ENCODE data around the gene C4orf46. TPM values are rescaled to one million over a fixed set of nuclear protein-coding genes. Genes with fewer than 3 reads are reported as not detected.

The C4orf46 gene
- polyA plus RNA-seq (13.5 and 22.9 TPM in 2 replicates), polyA minus RNA-seq (29.9 and 30.8 TPM in 2 replicates)

- Histone ChIP-seq H3K4me3 (ENCODE audit: low read length) (peak within 1 kb of the TSS; percentile 85), H3K79me2 (replicated peaks; ENCODE audit: insufficient read depth, low read length) (peaks cover 43% of the 10 kb centered on the region), H3K4me2 (ENCODE audit: low read length) (peak within 1 kb of the TSS; percentile 74), H3K9me2 (ENCODE audit: insufficient read depth, low read length) (no peaks in the 10 kb centered on the region), H3K9me3 (ENCODE audit: low read length) (no peaks in the 10 kb centered on the region), H3K27ac (ENCODE audit: low read length) (peak within 1 kb of the TSS; percentile 85), H2AFZ (ENCODE audit: low read depth, low read length) (peak within 1 kb of the TSS; percentile 81), H4K20me1 (ENCODE audit: insufficient read depth) (no peaks in the 10 kb centered on the region), H3K27me3 (ENCODE audit: insufficient read depth, low read depth, low read length) (no peaks in the 10 kb centered on the region), H3K36me3 (ENCODE audit: insufficient read depth, low read length) (no peaks in the 10 kb centered on the region), H3F3A (ENCODE audit: insufficient read depth, low read length, poor library complexity, severe bottlenecking) (no peaks in the 10 kb centered on the region), H3K9ac (ENCODE audit: low read length) (peak within 1 kb of the TSS; percentile 83)
- TF ChIP-seq, protein P1, sequence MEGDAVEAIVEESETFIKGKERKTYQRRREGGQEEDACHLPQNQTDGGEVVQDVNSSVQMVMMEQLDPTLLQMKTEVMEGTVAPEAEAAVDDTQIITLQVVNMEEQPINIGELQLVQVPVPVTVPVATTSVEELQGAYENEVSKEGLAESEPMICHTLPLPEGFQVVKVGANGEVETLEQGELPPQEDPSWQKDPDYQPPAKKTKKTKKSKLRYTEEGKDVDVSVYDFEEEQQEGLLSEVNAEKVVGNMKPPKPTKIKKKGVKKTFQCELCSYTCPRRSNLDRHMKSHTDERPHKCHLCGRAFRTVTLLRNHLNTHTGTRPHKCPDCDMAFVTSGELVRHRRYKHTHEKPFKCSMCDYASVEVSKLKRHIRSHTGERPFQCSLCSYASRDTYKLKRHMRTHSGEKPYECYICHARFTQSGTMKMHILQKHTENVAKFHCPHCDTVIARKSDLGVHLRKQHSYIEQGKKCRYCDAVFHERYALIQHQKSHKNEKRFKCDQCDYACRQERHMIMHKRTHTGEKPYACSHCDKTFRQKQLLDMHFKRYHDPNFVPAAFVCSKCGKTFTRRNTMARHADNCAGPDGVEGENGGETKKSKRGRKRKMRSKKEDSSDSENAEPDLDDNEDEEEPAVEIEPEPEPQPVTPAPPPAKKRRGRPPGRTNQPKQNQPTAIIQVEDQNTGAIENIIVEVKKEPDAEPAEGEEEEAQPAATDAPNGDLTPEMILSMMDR (IDR thresholded peaks at IDR 0.05; ENCODE audit: poor library complexity, severe bottlenecking), result no peak
- TF ChIP-seq SMC3 (conservative IDR thresholded peaks at IDR 0.05; ENCODE audit: poor library complexity) (no peak), POLR2AphosphoS5 (IDR thresholded peaks at IDR 0.05) (no peak), EZH2 (IDR thresholded peaks at IDR 0.05; ENCODE audit: borderline replicate concordance, insufficient read depth, low read length, poor library complexity, severe bottlenecking) (no peak), MXI1 (conservative IDR thresholded peaks at IDR 0.05; ENCODE audit: poor library complexity, severe bottlenecking) (peak; percentile 77), RAD21 (conservative IDR thresholded peaks at IDR 0.05) (no peak)
- TF ChIP-seq, protein P2, sequence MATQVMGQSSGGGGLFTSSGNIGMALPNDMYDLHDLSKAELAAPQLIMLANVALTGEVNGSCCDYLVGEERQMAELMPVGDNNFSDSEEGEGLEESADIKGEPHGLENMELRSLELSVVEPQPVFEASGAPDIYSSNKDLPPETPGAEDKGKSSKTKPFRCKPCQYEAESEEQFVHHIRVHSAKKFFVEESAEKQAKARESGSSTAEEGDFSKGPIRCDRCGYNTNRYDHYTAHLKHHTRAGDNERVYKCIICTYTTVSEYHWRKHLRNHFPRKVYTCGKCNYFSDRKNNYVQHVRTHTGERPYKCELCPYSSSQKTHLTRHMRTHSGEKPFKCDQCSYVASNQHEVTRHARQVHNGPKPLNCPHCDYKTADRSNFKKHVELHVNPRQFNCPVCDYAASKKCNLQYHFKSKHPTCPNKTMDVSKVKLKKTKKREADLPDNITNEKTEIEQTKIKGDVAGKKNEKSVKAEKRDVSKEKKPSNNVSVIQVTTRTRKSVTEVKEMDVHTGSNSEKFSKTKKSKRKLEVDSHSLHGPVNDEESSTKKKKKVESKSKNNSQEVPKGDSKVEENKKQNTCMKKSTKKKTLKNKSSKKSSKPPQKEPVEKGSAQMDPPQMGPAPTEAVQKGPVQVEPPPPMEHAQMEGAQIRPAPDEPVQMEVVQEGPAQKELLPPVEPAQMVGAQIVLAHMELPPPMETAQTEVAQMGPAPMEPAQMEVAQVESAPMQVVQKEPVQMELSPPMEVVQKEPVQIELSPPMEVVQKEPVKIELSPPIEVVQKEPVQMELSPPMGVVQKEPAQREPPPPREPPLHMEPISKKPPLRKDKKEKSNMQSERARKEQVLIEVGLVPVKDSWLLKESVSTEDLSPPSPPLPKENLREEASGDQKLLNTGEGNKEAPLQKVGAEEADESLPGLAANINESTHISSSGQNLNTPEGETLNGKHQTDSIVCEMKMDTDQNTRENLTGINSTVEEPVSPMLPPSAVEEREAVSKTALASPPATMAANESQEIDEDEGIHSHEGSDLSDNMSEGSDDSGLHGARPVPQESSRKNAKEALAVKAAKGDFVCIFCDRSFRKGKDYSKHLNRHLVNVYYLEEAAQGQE (IDR thresholded peaks at IDR 0.05; ENCODE audit: borderline replicate concordance), result no peak
Measured at GRCh38 chr4:158671665-158671914, at the start of gene C4orf46. Gene C4orf46 (minus strand): TSS chr4:158671887. CDS start chr4:158671801, 86 bp downstream.

- Histone ChIP-seq H3K36me3 (ENCODE audit: insufficient read depth, low read length) (peaks cover 5% of the 10 kb centered on the region), H3K27ac (ENCODE audit: low read length) (no peak overlapping the region), H3K4me2 (ENCODE audit: low read length) (no peak overlapping the region), H3K9me3 (ENCODE audit: low read length) (no peaks in the 10 kb centered on the region), H3K4me3 (ENCODE audit: low read length) (no peak overlapping the region), H3F3A (ENCODE audit: insufficient read depth, low read length, poor library complexity, severe bottlenecking) (no peaks in the 10 kb centered on the region), H4K20me1 (ENCODE audit: insufficient read depth) (no peaks in the 10 kb centered on the region), H3K79me2 (replicated peaks; ENCODE audit: insufficient read depth, low read length) (no peaks in the 10 kb centered on the region), H3K9ac (ENCODE audit: low read length) (no peak overlapping the region), H3K27me3 (ENCODE audit: insufficient read depth, low read depth, low read length) (no peaks in the 10 kb centered on the region), H3K9me2 (ENCODE audit: insufficient read depth, low read length) (no peaks in the 10 kb centered on the region), H2AFZ (ENCODE audit: low read depth, low read length) (no peak overlapping the region)
- TF ChIP-seq, protein P1 (IDR thresholded peaks at IDR 0.05; ENCODE audit: poor library complexity, severe bottlenecking), result no peak
- TF ChIP-seq EP300 (conservative IDR thresholded peaks at IDR 0.05; ENCODE audit: poor library complexity, severe bottlenecking), result no peak
- no peak for TF ChIP-seq EZH2 (IDR thresholded peaks at IDR 0.05; ENCODE audit: borderline replicate concordance, insufficient read depth, low read length, poor library complexity, severe bottlenecking)
- no peak for TF ChIP-seq MXI1 (conservative IDR thresholded peaks at IDR 0.05; ENCODE audit: poor library complexity, severe bottlenecking)
- TF ChIP-seq, protein P2 (IDR thresholded peaks at IDR 0.05; ENCODE audit: borderline replicate concordance), result no peak
- TF ChIP-seq POLR2AphosphoS5 (IDR thresholded peaks at IDR 0.05), result no peak
- no peak for TF ChIP-seq TAF1 (IDR thresholded peaks at IDR 0.05; ENCODE audit: low read depth)
- no peak for TF ChIP-seq SMC3 (conservative IDR thresholded peaks at IDR 0.05; ENCODE audit: poor library complexity)
- no peak for TF ChIP-seq RAD21 (conservative IDR thresholded peaks at IDR 0.05)
Measured at GRCh38 chr4:158715802-158716201, 44.1 kb upstream of the C4orf46 start.
